SK-N-SH treated with all-trans-retinoic acid at 6 μM for 48 hours (cell line): ENCODE data around the gene LYRM4.

Experiments
- ATAC-seq: fragments of 200-7000 bp; cut with Tn5 transposase; 3 replicates; pipeline ENCODE4 v1.9.1; 2020; ENCODE audit warnings: mild to moderate bottlenecking, moderate library complexity
- ARNTL ChIP-seq: fragments of 450-650 bp; formaldehyde crosslinking; IDR thresholded peaks from 2 replicates; pipeline ENCODE4 v1.5.0; 2020; ENCODE audit warnings: low read depth, mild to moderate bottlenecking, moderate library complexity, borderline replicate concordance
- BACH2 ChIP-seq: fragments of 250-450 bp; sonication (Bioruptor Pico); IDR thresholded peaks from 2 replicates; pipeline ENCODE4 v1.9.0; 2021; ENCODE audit warnings: mild to moderate bottlenecking, borderline replicate concordance
- CSDC2 ChIP-seq: fragments of 250-450 bp; sonication (Bioruptor Pico); IDR thresholded peaks from 2 replicates; pipeline ENCODE4 v1.5.0; 2020; ENCODE audit warnings: mild to moderate bottlenecking, moderate library complexity
- ESRRG ChIP-seq: fragments of 250-450 bp; sonication (Bioruptor Pico); IDR thresholded peaks from 2 replicates; pipeline ENCODE4 v1.6.1; 2021; ENCODE audit warnings: mild to moderate bottlenecking
- GLIS3 ChIP-seq: fragments of 250-450 bp; sonication (Bioruptor Pico); IDR thresholded peaks from 2 replicates; pipeline ENCODE4 v1.5.0; 2020; ENCODE audit warnings: mild to moderate bottlenecking, moderate library complexity
- ISL1 ChIP-seq: fragments of 250-450 bp; sonication (Bioruptor Pico); IDR thresholded peaks from 2 replicates; pipeline ENCODE4 v2.1.2; 2022; ENCODE audit warnings: mild to moderate bottlenecking, moderate library complexity
- OSR1 ChIP-seq: fragments of 250-450 bp; sonication (Bioruptor Pico); IDR thresholded peaks from 2 replicates; pipeline ENCODE4 v1.8.0; 2022; ENCODE audit warnings: moderate library complexity, mild to moderate bottlenecking, inconsistent platforms
- PPARA ChIP-seq: fragments of 250-450 bp; sonication (Bioruptor Pico); IDR thresholded peaks from 2 replicates; pipeline ENCODE4 v1.5.0; 2020; ENCODE audit warnings: mild to moderate bottlenecking, borderline replicate concordance
- RARB ChIP-seq: fragments of 250-450 bp; sonication (Bioruptor Pico); IDR thresholded peaks from 2 replicates; pipeline ENCODE4 v1.8.0; 2021; ENCODE audit warnings: mild to moderate bottlenecking, moderate library complexity
- TOX ChIP-seq: fragments of 250-450 bp; sonication (Bioruptor Pico); IDR thresholded peaks from 2 replicates; pipeline ENCODE4 v1.8.0; 2021; ENCODE audit warnings: mild to moderate bottlenecking, moderate library complexity, borderline replicate concordance
- TSHZ2 ChIP-seq: fragments of 250-450 bp; sonication (Bioruptor Pico); IDR thresholded peaks from 2 replicates; pipeline ENCODE4 v1.5.0; 2020; ENCODE audit warnings: mild to moderate bottlenecking, moderate library complexity
- ZC3H10 ChIP-seq: fragments of 250-450 bp; sonication (Bioruptor Pico); IDR thresholded peaks from 2 replicates; pipeline ENCODE4 v1.5.1; 2021; ENCODE audit warnings: mild to moderate bottlenecking, moderate library complexity
- ZFP3 ChIP-seq: fragments of 250-450 bp; sonication (Bioruptor Pico); IDR thresholded peaks from 2 replicates; pipeline ENCODE4 v1.5.0; 2020; ENCODE audit warnings: mild to moderate bottlenecking, moderate library complexity
- ZFP30 ChIP-seq: fragments of 450-650 bp; formaldehyde crosslinking; IDR thresholded peaks from 2 replicates; pipeline ENCODE4 v1.5.0; 2022; ENCODE audit warnings: mild to moderate bottlenecking, moderate library complexity
- ZNF565 ChIP-seq: fragments of 450-650 bp; formaldehyde crosslinking; conservative IDR thresholded peaks from 2 replicates; pipeline ENCODE4 v1.5.0; 2020; ENCODE audit warnings: low read depth, mild to moderate bottlenecking, moderate library complexity
- ZNF70 ChIP-seq: fragments of 450-650 bp; formaldehyde crosslinking; IDR thresholded peaks from 2 replicates; pipeline ENCODE4 v1.5.0; 2020; ENCODE audit warnings: mild to moderate bottlenecking, moderate library complexity
- ZNF8 ChIP-seq: fragments of 450-650 bp; formaldehyde crosslinking; IDR thresholded peaks from 2 replicates; pipeline ENCODE4 v1.5.0; 2020; ENCODE audit warnings: mild to moderate bottlenecking, moderate library complexity
- TF ChIP-seq, protein P1 (sequence below): fragments of 250-450 bp; sonication (Bioruptor Pico); IDR thresholded peaks from 2 replicates; pipeline ENCODE4 v1.8.0; 2020; ENCODE audit warnings: mild to moderate bottlenecking, moderate library complexity, borderline replicate concordance
- TF ChIP-seq, protein P2 (sequence below): fragments of 250-450 bp; sonication (Bioruptor Pico); IDR thresholded peaks from 2 replicates; pipeline ENCODE4 v1.5.1; 2021; ENCODE audit warnings: mild to moderate bottlenecking, moderate library complexity
- TF ChIP-seq, protein P3 (sequence below): fragments of 250-450 bp; sonication (Bioruptor Pico); IDR thresholded peaks from 2 replicates; pipeline ENCODE4 v1.8.0; 2021; ENCODE audit warnings: low read depth, mild to moderate bottlenecking, moderate library complexity, borderline replicate concordance
- TF ChIP-seq, protein P4 (sequence below): fragments of 250-450 bp; sonication (Bioruptor Pico); IDR thresholded peaks from 2 replicates; pipeline ENCODE4 v1.5.1; 2020; ENCODE audit warnings: low read depth, mild to moderate bottlenecking, moderate library complexity

The LYRM4 gene

GRCh38 chr6:5143634-5144311, 117.0 kb downstream of the LYRM4 start (continued):
- TF ChIP-seq, protein P1, sequence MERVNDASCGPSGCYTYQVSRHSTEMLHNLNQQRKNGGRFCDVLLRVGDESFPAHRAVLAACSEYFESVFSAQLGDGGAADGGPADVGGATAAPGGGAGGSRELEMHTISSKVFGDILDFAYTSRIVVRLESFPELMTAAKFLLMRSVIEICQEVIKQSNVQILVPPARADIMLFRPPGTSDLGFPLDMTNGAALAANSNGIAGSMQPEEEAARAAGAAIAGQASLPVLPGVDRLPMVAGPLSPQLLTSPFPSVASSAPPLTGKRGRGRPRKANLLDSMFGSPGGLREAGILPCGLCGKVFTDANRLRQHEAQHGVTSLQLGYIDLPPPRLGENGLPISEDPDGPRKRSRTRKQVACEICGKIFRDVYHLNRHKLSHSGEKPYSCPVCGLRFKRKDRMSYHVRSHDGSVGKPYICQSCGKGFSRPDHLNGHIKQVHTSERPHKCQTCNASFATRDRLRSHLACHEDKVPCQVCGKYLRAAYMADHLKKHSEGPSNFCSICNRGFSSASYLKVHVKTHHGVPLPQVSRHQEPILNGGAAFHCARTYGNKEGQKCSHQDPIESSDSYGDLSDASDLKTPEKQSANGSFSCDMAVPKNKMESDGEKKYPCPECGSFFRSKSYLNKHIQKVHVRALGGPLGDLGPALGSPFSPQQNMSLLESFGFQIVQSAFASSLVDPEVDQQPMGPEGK = no peak
- no peak for TF ChIP-seq ZNF565
- TF ChIP-seq, all 23 proteins: peak for 0

- ATAC-seq = no peak
- no peak for TF ChIP-seq RARB (CRISPR knock-in tag)
- no peak for TF ChIP-seq ARNTL (CRISPR knock-in tag)
- no peak for TF ChIP-seq ZNF565
- no peak for TF ChIP-seq GLIS3 (CRISPR knock-in tag)
- no peak for TF ChIP-seq PPARA (CRISPR knock-in tag)
- no peak for TF ChIP-seq TOX
- no peak for TF ChIP-seq OSR1 (CRISPR knock-in tag)
- no peak for TF ChIP-seq ZC3H10 (CRISPR knock-in tag)
- TF ChIP-seq ZNF8 (CRISPR knock-in tag) = no peak
- no peak for TF ChIP-seq ESRRG (CRISPR knock-in tag)
- TF ChIP-seq, protein P2, sequence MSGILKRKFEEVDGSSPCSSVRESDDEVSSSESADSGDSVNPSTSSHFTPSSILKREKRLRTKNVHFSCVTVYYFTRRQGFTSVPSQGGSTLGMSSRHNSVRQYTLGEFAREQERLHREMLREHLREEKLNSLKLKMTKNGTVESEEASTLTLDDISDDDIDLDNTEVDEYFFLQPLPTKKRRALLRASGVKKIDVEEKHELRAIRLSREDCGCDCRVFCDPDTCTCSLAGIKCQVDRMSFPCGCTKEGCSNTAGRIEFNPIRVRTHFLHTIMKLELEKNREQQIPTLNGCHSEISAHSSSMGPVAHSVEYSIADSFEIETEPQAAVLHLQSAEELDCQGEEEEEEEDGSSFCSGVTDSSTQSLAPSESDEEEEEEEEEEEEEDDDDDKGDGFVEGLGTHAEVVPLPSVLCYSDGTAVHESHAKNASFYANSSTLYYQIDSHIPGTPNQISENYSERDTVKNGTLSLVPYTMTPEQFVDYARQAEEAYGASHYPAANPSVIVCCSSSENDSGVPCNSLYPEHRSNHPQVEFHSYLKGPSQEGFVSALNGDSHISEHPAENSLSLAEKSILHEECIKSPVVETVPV (CRISPR knock-in tag) = no peak
These were observed 117.8 kb downstream of the LYRM4 start for GRCh38 chr6:5142915-5143314.

GRCh38 chr6:5142131-5142530, 118.6 kb downstream of the LYRM4 start:
- TF ChIP-seq BACH2 = no peak
- TF ChIP-seq TSHZ2 (CRISPR knock-in tag) = no peak
- TF ChIP-seq ZNF70 (CRISPR knock-in tag) = no peak
- TF ChIP-seq CSDC2 (CRISPR knock-in tag) = no peak
- no peak for TF ChIP-seq ZFP3
- TF ChIP-seq, protein P3, sequence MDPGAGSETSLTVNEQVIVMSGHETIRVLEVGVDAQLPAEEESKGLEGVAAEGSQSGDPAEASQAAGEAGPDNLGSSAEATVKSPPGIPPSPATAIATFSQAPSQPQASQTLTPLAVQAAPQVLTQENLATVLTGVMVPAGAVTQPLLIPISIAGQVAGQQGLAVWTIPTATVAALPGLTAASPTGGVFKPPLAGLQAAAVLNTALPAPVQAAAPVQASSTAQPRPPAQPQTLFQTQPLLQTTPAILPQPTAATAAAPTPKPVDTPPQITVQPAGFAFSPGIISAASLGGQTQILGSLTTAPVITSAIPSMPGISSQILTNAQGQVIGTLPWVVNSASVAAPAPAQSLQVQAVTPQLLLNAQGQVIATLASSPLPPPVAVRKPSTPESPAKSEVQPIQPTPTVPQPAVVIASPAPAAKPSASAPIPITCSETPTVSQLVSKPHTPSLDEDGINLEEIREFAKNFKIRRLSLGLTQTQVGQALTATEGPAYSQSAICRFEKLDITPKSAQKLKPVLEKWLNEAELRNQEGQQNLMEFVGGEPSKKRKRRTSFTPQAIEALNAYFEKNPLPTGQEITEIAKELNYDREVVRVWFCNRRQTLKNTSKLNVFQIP (CRISPR knock-in tag) = no peak
- TF ChIP-seq ISL1 = no peak
- no peak for TF ChIP-seq OSR1 (CRISPR knock-in tag)
- ATAC-seq = no peak

- no peak for ATAC-seq
- TF ChIP-seq ZFP30 (CRISPR knock-in tag) (no peak), BACH2 (no peak), ISL1 (no peak), TOX (no peak), ZFP3 (no peak)
- TF ChIP-seq, protein P4, sequence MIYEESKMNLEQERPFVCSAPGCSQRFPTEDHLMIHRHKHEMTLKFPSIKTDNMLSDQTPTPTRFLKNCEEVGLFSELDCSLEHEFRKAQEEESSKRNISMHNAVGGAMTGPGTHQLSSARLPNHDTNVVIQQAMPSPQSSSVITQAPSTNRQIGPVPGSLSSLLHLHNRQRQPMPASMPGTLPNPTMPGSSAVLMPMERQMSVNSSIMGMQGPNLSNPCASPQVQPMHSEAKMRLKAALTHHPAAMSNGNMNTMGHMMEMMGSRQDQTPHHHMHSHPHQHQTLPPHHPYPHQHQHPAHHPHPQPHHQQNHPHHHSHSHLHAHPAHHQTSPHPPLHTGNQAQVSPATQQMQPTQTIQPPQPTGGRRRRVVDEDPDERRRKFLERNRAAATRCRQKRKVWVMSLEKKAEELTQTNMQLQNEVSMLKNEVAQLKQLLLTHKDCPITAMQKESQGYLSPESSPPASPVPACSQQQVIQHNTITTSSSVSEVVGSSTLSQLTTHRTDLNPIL = no peak
These were observed 119.7 kb downstream of the LYRM4 start for GRCh38 chr6:5141046-5141445.
